DOHH2 (cell line): Measurements from ENCODE around the gene PCARE.

Source experiments
- H3F3A ChIP-seq: fragments of 200-600 bp; sonication (generic), shearing (Covaris generic); 2 replicates; pipeline ENCODE4 v1.6.0; 2016; ENCODE audit warnings: antibody characterized with exemption, mild to moderate bottlenecking; ENCODE audit not compliant: control insufficient read depth, insufficient read depth
- H3K27ac ChIP-seq: fragments of 200-600 bp; sonication (generic); 2 replicates; pipeline ENCODE4 v1.5.1; 2014; ENCODE audit warnings: low read depth, mild to moderate bottlenecking, low read length, moderate library complexity
- H3K27me3 ChIP-seq: fragments of 200-600 bp; sonication (generic); 2 replicates; pipeline ENCODE4 v1.6.1; 2014; ENCODE audit warnings: mild to moderate bottlenecking, low read length, mixed read lengths; ENCODE audit not compliant: control insufficient read depth
- H3K36me3 ChIP-seq: fragments of 200-600 bp; sonication (generic); 2 replicates; pipeline ENCODE4 v1.6.1; 2014; ENCODE audit warnings: mild to moderate bottlenecking, low read length, moderate library complexity, mixed read lengths; ENCODE audit not compliant: control insufficient read depth
- H3K4me1 ChIP-seq: fragments of 200-600 bp; sonication (generic); 2 replicates; pipeline ENCODE4 v1.6.1; 2014; ENCODE audit warnings: mild to moderate bottlenecking, low read length, mixed read lengths; ENCODE audit not compliant: control insufficient read depth
- H3K4me2 ChIP-seq: fragments of 200-600 bp; sonication (generic); 2 replicates; pipeline ENCODE4 v1.6.0; 2014; ENCODE audit warnings: mild to moderate bottlenecking, low read length, moderate library complexity
- H3K4me3 ChIP-seq: fragments of 200-600 bp; sonication (generic); 2 replicates; pipeline ENCODE4 v1.5.1; 2014; ENCODE audit warnings: mild to moderate bottlenecking, low read length, mixed read lengths
- H3K79me2 ChIP-seq: fragments of 200-600 bp; sonication (generic); 2 replicates; pipeline ENCODE4 v1.6.1; 2014; ENCODE audit warnings: mild to moderate bottlenecking, low read length, mixed read lengths; ENCODE audit not compliant: control insufficient read depth
- H3K9me2 ChIP-seq: fragments of 200-600 bp; sonication (generic); replicated peaks from 2 replicates; pipeline ENCODE4 v1.6.1; 2014; ENCODE audit warnings: mild to moderate bottlenecking, low read length, mixed read lengths; ENCODE audit not compliant: control insufficient read depth
- H3K9me3 ChIP-seq: fragments of 200-600 bp; sonication (generic); 2 replicates; pipeline ENCODE4 v1.6.1; 2014; ENCODE audit warnings: antibody characterized with exemption, low read length, mixed read lengths; ENCODE audit not compliant: control insufficient read depth, insufficient read depth
- H4K20me1 ChIP-seq: fragments of 200-600 bp; sonication (generic); 2 replicates; pipeline ENCODE4 v1.6.0; 2014; ENCODE audit warnings: low read depth, mild to moderate bottlenecking, antibody characterized with exemption, low read length, moderate library complexity; ENCODE audit not compliant: control insufficient read depth, insufficient read depth
- CTCF ChIP-seq: fragments of 200-600 bp; sonication (generic); IDR thresholded peaks from one replicate; pipeline ENCODE4 v1.5.1; 2014; ENCODE audit warnings: antibody characterized with exemption, mild to moderate bottlenecking, low read depth, low read length; ENCODE audit not compliant: poor library complexity, severe bottlenecking
- EZH2phosphoT487 ChIP-seq: fragments of 200-600 bp; sonication (generic); IDR thresholded peaks from 2 replicates; pipeline ENCODE4 v1.6.1; 2017; ENCODE audit warnings: borderline replicate concordance, mild to moderate bottlenecking, antibody characterized with exemption, low read length, moderate library complexity, mixed read lengths

The PCARE gene

GRCh38 chr2:29114946-29115609, 40.8 kb upstream of the PCARE start, which contains the start of gene CLIP4:
CLIP4 (plus strand) TSS chr2:29115415; CDS start chr2:29121389, 5,974 bp downstream.
- Histone ChIP-seq H3K27ac (no peak within 1 kb of the TSS), H3K4me2 (peak within 1 kb of the TSS; percentile 15; the same call in 1 of the 2 replicates), H3K36me3 (no peaks in the 10 kb centered on the region), H3K79me2 (no peaks in the 10 kb centered on the region), H3K27me3 (peaks cover 59% of the 10 kb centered on the region), H4K20me1 (no peaks in the 10 kb centered on the region), H3K9me2 (no peaks in the 10 kb centered on the region), H3K9me3 (no peaks in the 10 kb centered on the region), H3F3A (no peaks in the 10 kb centered on the region), H3K4me3 (0 out of 2 replicates have a peak within 1 kb of the TSS, but pooled peaks have one; percentile 6), H3K4me1 (no peaks in the 10 kb centered on the region)
- TF ChIP-seq EZH2phosphoT487 (no peak), CTCF (no peak)

- TF ChIP-seq CTCF: no peak
- no peak for TF ChIP-seq EZH2phosphoT487
- Histone ChIP-seq H3K79me2 (no peaks in the 10 kb centered on the region), H3K36me3 (no peaks in the 10 kb centered on the region), H3K27ac (no peak overlapping the region), H3K9me3 (no peaks in the 10 kb centered on the region), H3K27me3 (peaks cover 61% of the 10 kb centered on the region), H3K4me1 (no peaks in the 10 kb centered on the region), H3K9me2 (no peaks in the 10 kb centered on the region), H4K20me1 (no peaks in the 10 kb centered on the region), H3K4me3 (no peak overlapping the region), H3F3A (no peaks in the 10 kb centered on the region), H3K4me2 (no peak overlapping the region)
Observed at GRCh38 chr2:29114586-29114945, 40.2 kb upstream of the PCARE start.

GRCh38 chr2:29113891-29114321, 39.6 kb upstream of the PCARE start:
- Histone ChIP-seq H3K9me3 (no peaks in the 10 kb centered on the region), H3K9me2 (no peaks in the 10 kb centered on the region), H3F3A (no peaks in the 10 kb centered on the region), H3K4me3 (no peak overlapping the region), H3K27me3 (peaks cover 63% of the 10 kb centered on the region), H3K79me2 (no peaks in the 10 kb centered on the region), H3K4me2 (no peak overlapping the region), H4K20me1 (no peaks in the 10 kb centered on the region), H3K27ac (no peak overlapping the region), H3K4me1 (no peaks in the 10 kb centered on the region), H3K36me3 (no peaks in the 10 kb centered on the region)
- TF ChIP-seq CTCF (no peak), EZH2phosphoT487 (no peak)
